T-helper 17 cell (primary cell): ENCODE results near the gene ADRA1B. TPM values are rescaled to one million over a fixed set of nuclear protein-coding genes. Genes with fewer than 3 reads are reported as not detected.

Experiments
- ATAC-seq: fragments of 150-1000 bp; cut with Tn5 transposase; 2 replicates; pipeline ENCODE4 v1.10.0; 2021; ENCODE audit warnings: mild to moderate bottlenecking, moderate library complexity
- DNase-seq, 3 donors: peaks; one replicate each; pipeline versions ENCODE4 v3.0.0 to v3.0.0-alpha.2; 2020 to 2021
- H3K9me3 ChIP-seq: one replicate; pipeline ENCODE4 v1.7.0; 2013; ENCODE audit warnings: low read length, mild to moderate bottlenecking; ENCODE audit not compliant: control insufficient read depth, poor library complexity, severe bottlenecking
- H3K27ac Mint-ChIP-seq: one replicate; pipeline ENCODE4 v1.8.0; 2022; ENCODE audit warnings: mild to moderate bottlenecking, moderate library complexity, mixed read lengths
- H3K27me3 Mint-ChIP-seq: one replicate; pipeline ENCODE4 v1.8.0; 2022; ENCODE audit warnings: mixed read lengths
- H3K36me3 Mint-ChIP-seq: one replicate; pipeline ENCODE4 v1.8.0; 2022; ENCODE audit warnings: low read depth, mixed read lengths
- H3K4me1 Mint-ChIP-seq: one replicate; pipeline ENCODE4 v1.8.0; 2022; ENCODE audit warnings: mild to moderate bottlenecking, mixed read lengths
- H3K4me3 Mint-ChIP-seq: one replicate; pipeline ENCODE4 v1.8.0; 2022; ENCODE audit warnings: mild to moderate bottlenecking, moderate library complexity, mixed read lengths
- total RNA-seq, 4 donors: library from RNA in 2 of 4; stranded (reverse) in 2 of 4; gene quantifications; one replicate each; pipeline ENCODE4 v1.2.3 and lab custom pipeline; 2022 to 2026

ADRA1B gene
- total RNA-seq, 2 donors from 2014 or later, result not detected

DNA sequence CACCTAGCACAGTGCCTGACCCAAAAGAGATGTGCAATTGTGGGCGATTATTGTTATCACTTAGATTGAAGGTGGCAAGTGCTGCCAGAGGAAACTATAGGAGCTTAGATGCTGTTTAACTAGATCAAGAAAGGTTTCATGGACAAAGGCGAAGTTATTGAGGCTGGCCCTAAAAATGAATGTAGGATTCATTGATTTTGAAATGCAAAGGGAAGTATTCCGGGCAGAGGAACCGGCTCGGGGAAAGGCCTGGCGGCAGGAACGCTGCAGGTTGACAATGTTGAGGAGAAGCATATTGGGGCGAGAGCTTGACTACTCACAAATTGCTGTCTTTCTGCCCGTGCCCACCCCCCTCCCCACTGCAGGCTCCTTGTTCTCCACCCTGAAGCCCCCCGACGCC is 55.2 kb downstream of the ADRA1B start:
- no peak for DNase-seq
- H3K4me3 Mint-ChIP-seq, result peak overlapping the region; percentile 70
- ATAC-seq, result no peak
- H3K4me1 Mint-ChIP-seq, result peaks cover 9% of the 10 kb centered on the region
- H3K27ac Mint-ChIP-seq, result no peak overlapping the region
- no peaks in the 10 kb centered on the region for H3K9me3 ChIP-seq
- H3K36me3 Mint-ChIP-seq, result peaks cover 6% of the 10 kb centered on the region
- peaks cover 85% of the 10 kb centered on the region for H3K27me3 Mint-ChIP-seq

DNA sequence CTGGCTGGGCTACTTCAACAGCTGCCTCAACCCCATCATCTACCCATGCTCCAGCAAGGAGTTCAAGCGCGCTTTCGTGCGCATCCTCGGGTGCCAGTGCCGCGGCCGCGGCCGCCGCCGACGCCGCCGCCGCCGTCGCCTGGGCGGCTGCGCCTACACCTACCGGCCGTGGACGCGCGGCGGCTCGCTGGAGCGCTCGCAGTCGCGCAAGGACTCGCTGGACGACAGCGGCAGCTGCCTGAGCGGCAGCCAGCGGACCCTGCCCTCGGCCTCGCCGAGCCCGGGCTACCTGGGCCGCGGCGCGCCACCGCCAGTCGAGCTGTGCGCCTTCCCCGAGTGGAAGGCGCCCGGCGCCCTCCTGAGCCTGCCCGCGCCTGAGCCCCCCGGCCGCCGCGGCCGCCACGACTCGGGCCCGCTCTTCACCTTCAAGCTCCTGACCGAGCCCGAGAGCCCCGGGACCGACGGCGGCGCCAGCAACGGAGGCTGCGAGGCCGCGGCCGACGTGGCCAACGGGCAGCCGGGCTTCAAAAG is 55.7 kb downstream of the ADRA1B start:
- no peak for DNase-seq
- Mint-ChIP-seq H3K27me3 (peaks cover 83% of the 10 kb centered on the region), H3K4me1 (peaks cover 9% of the 10 kb centered on the region), H3K36me3 (peaks cover 6% of the 10 kb centered on the region), H3K4me3 (peak overlapping the region; percentile 70), H3K27ac (no peak overlapping the region)
- ATAC-seq, result no peak
- no peaks in the 10 kb centered on the region for H3K9me3 ChIP-seq

DNA sequence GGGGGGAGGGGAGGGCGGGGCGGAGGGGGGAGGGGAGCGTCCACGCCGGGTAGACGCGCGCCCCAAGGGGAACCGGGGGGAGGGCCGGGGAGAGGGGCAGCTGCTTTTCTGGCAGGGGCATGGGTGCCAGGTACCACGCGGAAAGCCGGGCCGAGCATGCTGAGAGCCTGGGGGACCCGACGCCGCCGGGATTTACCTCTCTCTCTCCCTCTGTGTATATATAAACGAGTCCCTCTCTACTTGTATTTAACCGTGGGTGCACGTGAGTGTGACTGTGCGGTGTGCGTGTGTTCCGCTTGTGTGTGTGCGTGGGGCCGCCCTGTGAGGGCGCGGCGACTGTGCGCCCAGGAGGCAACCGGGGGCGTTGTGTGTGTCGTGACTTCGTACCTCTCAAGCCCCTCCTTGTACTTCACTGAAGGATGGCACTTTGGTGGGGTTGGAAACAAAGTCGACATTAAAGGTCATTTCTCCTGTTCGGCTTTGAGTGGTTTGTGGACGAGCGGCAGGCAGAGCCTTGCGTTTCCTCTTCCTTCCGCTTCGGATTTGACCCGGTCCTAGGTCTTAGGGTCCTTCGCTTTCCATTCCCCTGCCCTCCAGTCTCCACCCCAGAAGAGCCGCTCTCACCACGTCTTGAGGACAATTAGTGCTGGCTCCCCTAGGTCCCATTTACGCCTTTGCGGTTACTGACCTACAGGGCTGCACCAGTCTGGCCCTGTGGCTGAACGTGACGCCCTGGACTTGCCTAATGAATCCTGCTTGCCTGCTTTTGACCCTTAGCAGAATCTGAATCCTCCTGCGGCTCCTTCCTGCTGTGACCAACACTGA is 56.5 kb downstream of the ADRA1B start:
- Mint-ChIP-seq H3K36me3 (peaks cover 6% of the 10 kb centered on the region), H3K27me3 (peaks cover 78% of the 10 kb centered on the region), H3K4me1 (peaks cover 9% of the 10 kb centered on the region), H3K27ac (no peak overlapping the region), H3K4me3 (peak overlapping the region; percentile 71)
- no peak for DNase-seq
- no peak for ATAC-seq
- H3K9me3 ChIP-seq, result no peaks in the 10 kb centered on the region

DNA sequence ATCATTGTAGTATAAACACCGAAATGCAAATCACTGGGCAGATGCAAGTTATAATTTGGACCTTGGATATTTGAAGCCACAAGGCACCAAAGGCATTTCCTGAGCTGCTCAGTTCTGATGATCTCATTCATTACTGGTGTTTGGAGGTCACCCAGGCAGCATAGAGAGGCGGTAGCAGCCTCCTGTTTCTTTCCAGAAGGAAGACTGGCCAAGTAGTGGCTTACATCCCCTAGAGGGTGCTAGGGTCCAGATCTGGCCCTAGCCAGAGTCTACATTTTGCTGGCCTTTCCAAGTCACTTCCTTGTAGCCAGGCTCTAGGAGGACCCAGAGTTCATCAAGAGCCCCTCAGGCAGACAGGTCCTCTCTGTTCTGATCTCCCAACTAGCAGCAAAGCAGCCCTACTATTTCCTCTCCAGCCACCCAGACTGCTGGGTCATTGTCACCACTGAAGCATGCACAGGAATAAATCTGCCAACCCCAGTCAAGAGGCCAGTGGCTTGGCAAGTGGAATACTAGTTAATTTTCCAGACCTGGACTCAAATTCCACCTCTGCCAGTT is 59.3 kb downstream of the ADRA1B start:
- Mint-ChIP-seq H3K4me1 (peaks cover 9% of the 10 kb centered on the region), H3K4me3 (no peak overlapping the region), H3K36me3 (peaks cover 6% of the 10 kb centered on the region), H3K27ac (no peak overlapping the region), H3K27me3 (peaks cover 79% of the 10 kb centered on the region)
- DNase-seq (no peak), ATAC-seq (no peak)
- no peaks in the 10 kb centered on the region for H3K9me3 ChIP-seq

DNA sequence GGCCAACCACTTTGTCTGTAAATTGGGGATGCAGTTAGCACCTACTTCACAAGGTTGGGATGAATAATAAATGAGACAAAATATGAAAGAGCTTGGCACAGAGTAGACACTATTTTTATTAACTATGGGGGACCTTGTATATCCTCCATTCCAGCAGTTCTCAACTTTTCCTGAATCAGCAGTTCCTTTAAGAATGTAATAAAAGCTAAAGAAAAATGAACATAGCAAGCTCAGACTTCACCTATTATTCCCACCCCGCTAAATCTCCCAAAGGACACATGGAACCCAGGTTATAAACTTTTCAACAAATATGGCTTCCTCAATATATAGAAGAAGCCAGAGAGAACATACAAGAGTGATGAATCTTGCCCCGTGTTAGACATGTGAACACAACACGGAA is 60.6 kb downstream of the ADRA1B start:
- DNase-seq (no peak), ATAC-seq (no peak)
- H3K9me3 ChIP-seq, result no peaks in the 10 kb centered on the region
- H3K4me3 Mint-ChIP-seq, result no peak overlapping the region
- H3K36me3 Mint-ChIP-seq, result no peaks in the 10 kb centered on the region
- H3K4me1 Mint-ChIP-seq, result peaks cover 7% of the 10 kb centered on the region
- H3K27ac Mint-ChIP-seq, result no peak overlapping the region
- H3K27me3 Mint-ChIP-seq, result peaks cover 75% of the 10 kb centered on the region

DNA sequence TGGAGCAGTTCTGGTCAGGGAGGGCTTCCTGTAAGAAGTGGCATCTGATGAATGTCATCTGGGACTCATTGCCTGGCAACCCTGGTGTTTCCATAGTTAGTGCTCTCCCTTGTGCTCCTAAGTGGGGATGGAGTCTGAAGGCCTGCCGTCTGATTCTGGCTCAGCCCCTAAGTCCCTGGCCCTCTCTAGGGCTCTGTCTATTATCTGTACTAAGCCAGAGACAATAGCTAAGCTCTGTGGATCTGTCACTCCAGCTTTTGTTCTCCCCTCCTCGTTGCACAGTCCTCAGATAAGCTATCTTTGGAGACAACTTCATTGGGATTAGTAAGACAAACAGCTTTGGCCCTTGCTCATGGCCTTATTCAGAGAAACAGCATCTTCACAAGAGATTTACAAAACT is 62.1 kb downstream of the ADRA1B start:
- H3K36me3 Mint-ChIP-seq, result no peaks in the 10 kb centered on the region
- no peaks in the 10 kb centered on the region for H3K9me3 ChIP-seq
- DNase-seq (no peak), ATAC-seq (no peak)
- no peaks in the 10 kb centered on the region for H3K4me1 Mint-ChIP-seq
- H3K27ac Mint-ChIP-seq, result no peak overlapping the region
- H3K4me3 Mint-ChIP-seq, result no peak overlapping the region
- peaks cover 76% of the 10 kb centered on the region for H3K27me3 Mint-ChIP-seq

DNA sequence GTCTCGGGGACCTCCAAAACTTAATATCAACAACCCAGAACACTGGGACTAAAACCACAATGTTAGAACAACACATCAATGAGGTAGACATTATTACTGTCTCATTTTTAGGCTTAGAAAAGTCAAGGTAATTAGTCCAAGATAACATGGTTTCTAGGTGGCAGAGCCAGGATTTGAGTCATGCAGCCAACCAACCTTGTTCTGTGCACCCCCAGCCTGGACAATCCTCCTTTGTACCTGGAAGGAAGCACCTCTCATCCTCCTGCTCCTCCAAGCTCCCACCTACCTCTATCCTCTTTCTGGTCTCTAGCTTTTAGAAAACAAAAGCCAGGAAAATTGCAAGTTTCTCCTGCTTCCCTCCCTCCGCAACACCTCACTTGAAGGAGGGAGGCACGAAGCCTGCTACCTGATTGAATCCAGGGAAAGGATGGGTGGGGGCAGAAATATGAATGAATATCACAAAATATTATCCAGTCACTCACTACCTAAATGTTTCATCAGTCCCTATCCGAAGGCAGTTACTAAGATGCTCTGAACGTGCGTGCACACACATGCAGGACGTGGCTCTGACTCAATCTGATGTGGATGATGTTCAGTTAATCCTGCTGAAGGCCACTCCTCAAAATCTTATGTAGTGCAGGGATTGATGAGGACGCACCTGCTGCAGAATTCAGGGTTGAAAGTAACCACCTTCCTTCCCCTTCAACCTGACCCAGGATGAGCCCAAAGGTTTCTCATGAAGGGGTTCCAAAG is 66.3 kb downstream of the ADRA1B start:
- H3K36me3 Mint-ChIP-seq, result no peaks in the 10 kb centered on the region
- H3K27ac Mint-ChIP-seq, result no peak overlapping the region
- H3K4me1 Mint-ChIP-seq, result peaks cover 2% of the 10 kb centered on the region
- peaks cover 68% of the 10 kb centered on the region for H3K27me3 Mint-ChIP-seq
- no peaks in the 10 kb centered on the region for H3K9me3 ChIP-seq
- no peak for DNase-seq
- no peak for ATAC-seq
- no peak overlapping the region for H3K4me3 Mint-ChIP-seq

DNA sequence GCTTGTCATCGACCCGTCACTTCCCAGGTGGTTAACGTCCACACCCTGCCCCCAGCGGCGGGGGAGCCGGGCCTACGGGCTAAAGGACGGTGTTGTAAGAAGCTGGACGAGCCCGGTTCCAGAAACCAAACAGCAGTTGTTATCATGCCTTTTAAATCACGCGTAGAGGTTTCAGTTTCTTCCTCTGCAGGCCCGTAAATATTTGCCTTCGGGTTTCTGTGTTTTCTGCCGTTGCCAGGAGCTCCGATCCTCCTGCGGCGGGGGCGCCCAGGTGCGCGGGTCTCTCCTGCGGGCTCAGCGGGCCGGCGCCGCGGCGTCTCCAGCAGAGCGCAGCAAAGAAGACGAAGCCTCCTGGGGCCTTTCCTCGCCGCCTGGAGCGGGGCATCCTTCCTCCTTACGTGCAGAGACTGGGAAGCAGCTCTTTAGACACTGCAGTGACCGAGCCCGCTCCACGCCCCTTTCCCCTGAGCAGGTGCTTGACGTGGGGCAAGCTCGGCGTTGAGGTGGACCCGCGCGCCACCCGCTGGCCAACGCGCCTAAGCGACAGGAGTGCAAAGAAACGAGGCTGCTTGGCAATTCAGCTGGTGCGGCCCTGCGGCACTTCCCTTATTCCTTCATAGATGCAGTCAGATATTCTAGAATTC is 70.9 kb downstream of the ADRA1B start:
- no peak overlapping the region for H3K27ac Mint-ChIP-seq
- ATAC-seq (peak; percentile 95), DNase-seq (peak; percentile 54 to 61 (median 54))
- peak overlapping the region; percentile 64 for H3K4me3 Mint-ChIP-seq
- peaks cover 69% of the 10 kb centered on the region for H3K27me3 Mint-ChIP-seq
- peaks cover 2% of the 10 kb centered on the region for H3K4me1 Mint-ChIP-seq
- H3K36me3 Mint-ChIP-seq, result peaks cover 11% of the 10 kb centered on the region
- H3K9me3 ChIP-seq, result no peaks in the 10 kb centered on the region

DNA sequence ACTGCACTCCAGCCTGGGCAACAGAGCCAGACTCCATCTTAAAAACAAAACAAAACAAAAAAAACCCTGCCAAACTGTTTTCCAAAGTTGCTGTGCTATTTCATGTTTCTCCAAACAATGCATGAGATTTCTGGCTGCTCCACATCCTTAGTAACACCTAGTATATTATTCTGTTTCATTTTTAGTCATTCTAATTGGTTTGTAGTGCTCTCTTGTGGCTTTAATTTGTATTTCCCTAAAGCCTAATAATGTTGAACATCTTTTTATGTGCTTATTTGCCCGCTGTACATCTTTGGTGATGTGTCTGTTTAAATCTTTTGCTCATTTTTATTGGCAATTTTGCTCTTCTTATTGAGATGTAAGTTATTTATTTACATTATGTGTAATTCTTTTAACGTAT is 74.2 kb downstream of the ADRA1B start:
- Mint-ChIP-seq H3K4me1 (peaks cover 2% of the 10 kb centered on the region), H3K36me3 (peaks cover 11% of the 10 kb centered on the region), H3K4me3 (no peak overlapping the region), H3K27me3 (peaks cover 56% of the 10 kb centered on the region), H3K27ac (no peak overlapping the region)
- ATAC-seq (no peak), DNase-seq (no peak)
- no peaks in the 10 kb centered on the region for H3K9me3 ChIP-seq

DNA sequence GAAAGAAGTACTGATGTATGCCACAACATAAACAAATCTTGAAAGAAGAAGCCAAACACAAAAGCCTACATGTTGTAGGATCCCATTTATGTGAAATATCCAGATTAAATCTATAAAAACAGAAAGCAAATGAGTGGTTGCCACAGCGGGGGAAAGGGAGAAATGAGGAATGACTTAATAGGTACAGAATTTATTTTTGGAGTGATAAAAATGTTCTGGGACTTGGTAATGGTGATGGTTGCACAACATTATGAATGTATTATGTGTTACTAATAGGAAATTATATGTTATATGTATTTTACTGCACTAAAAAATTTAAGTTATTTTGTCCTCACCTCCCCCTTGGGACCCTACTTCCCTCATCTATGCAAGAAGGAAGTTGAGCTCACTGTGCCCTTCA is 76.3 kb downstream of the ADRA1B start:
- peaks cover 11% of the 10 kb centered on the region for H3K36me3 Mint-ChIP-seq
- ATAC-seq (no peak), DNase-seq (no peak)
- no peak overlapping the region for H3K4me3 Mint-ChIP-seq
- H3K27me3 Mint-ChIP-seq, result peaks cover 47% of the 10 kb centered on the region
- no peak overlapping the region for H3K27ac Mint-ChIP-seq
- no peaks in the 10 kb centered on the region for H3K4me1 Mint-ChIP-seq
- no peaks in the 10 kb centered on the region for H3K9me3 ChIP-seq

DNA sequence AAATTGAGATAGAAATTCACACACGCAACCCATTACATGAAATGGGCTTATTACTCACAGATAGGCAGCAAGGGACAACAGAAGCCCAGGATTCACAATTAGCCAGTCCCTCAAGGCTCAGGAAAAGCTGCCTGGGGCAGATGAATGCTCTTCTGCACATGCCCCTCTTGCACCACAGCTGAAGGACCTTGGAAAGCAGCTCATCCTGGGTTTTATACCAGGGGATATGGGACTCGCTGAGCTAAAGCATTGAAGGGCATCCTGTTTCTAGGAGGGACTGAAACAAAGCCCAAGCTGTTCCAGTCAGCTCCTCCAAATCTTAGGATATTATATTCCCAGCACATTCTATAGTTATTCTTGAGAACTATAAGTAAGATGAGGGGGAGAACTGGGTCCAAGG is 76.9 kb downstream of the ADRA1B start:
- H3K27ac Mint-ChIP-seq, result no peak overlapping the region

DNA sequence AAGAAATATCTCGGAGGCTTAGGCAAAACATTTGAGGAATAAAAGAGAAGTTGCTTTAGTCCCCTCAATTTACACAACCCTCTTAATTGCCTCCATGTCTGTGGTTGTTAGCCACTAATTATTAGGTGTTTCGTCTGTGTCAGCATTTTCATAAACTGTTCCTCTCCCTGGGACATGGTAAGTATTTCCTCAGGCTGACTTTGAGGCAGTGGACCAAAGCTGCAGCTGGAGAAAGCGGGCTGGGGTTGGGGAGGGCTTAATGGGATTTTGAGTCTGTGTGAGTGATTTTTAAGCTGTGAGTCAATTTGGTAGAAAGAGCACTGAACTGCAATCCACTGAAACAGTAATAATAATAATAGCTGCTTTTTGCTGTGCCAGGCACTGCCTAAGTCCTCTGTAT is 79.6 kb downstream of the ADRA1B start:
- no peak for ATAC-seq
- Mint-ChIP-seq H3K27ac (no peak overlapping the region), H3K27me3 (peaks cover 31% of the 10 kb centered on the region), H3K4me1 (no peaks in the 10 kb centered on the region), H3K36me3 (peaks cover 8% of the 10 kb centered on the region), H3K4me3 (no peak overlapping the region)
- DNase-seq, result no peak
- no peaks in the 10 kb centered on the region for H3K9me3 ChIP-seq

More for the DNA sequence above, 76.9 kb downstream of the ADRA1B start:
- no peak overlapping the region for H3K4me3 Mint-ChIP-seq
- no peak for DNase-seq
- H3K36me3 Mint-ChIP-seq, result peaks cover 11% of the 10 kb centered on the region
- peaks cover 44% of the 10 kb centered on the region for H3K27me3 Mint-ChIP-seq
- ATAC-seq, result no peak
- no peaks in the 10 kb centered on the region for H3K4me1 Mint-ChIP-seq
- H3K9me3 ChIP-seq, result no peaks in the 10 kb centered on the region

DNA sequence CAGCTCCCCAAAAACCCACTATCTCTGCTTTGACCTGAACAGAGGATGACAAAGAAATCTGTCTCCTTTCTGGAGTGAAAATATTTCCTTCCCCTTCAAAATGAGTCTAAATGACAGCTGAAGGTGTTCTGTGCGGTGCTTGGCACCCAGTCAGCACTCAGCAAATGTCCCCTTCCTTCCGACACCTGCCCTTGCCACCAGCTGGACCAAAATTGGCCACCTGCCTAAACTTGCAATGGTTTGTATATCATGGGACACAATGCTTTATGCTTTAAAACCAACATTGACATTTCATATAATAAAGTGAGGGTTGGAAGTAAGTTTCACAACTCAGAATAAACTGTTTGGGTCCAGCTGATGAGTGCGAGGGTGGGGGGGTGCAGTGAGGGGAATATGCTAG is 85.2 kb downstream of the ADRA1B start:
- Mint-ChIP-seq H3K4me1 (no peaks in the 10 kb centered on the region), H3K27ac (no peak overlapping the region), H3K27me3 (peaks cover 26% of the 10 kb centered on the region), H3K36me3 (peaks cover 2% of the 10 kb centered on the region), H3K4me3 (no peak overlapping the region)
- H3K9me3 ChIP-seq, result no peaks in the 10 kb centered on the region
- no peak for DNase-seq
- ATAC-seq, result no peak
